Esophagus squamous epithelium (tissue), 5 donors: ENCODE data around the gene VGLL4. TPM values are rescaled to one million over a fixed set of nuclear protein-coding genes. Genes with fewer than 3 reads are reported as not detected.

ENCODE experiments used
- DNase-seq: peaks from one replicate; lab custom pipeline; 2025; lab: John Stamatoyannopoulos, UW
- H3K27ac ChIP-seq, 4 donors: fragments of 200-600 bp; sonication (generic); one replicate each; pipeline ENCODE4 v1.5.1; 2016 to 2019; ENCODE audit warnings: mild to moderate bottlenecking in 1 of 4
- H3K27me3 ChIP-seq, 4 donors: fragments of 200-600 bp; sonication (generic); 1 replicate in 3 of 4; 2 replicates in 1 of 4; pipeline versions ENCODE4 v1.5.1 to v1.6.0; 2017 to 2021; ENCODE audit warnings: antibody characterized with exemption in 1 of 4
- H3K36me3 ChIP-seq, 3 donors: fragments of 200-600 bp; sonication (generic); one replicate each; pipeline ENCODE4 v1.5.1; 2016 to 2019
- H3K4me1 ChIP-seq, 3 donors: fragments of 200-600 bp; sonication (generic); one replicate each; pipeline ENCODE4 v1.5.1; 2017 to 2019
- H3K4me3 ChIP-seq, 4 donors: fragments of 200-600 bp; sonication (generic); 1 replicate in 3 of 4; 2 replicates in 1 of 4; pipeline ENCODE4 v1.5.1; 2016 to 2019; ENCODE audit warnings: mild to moderate bottlenecking in 2 of 4, moderate library complexity in 1 of 4
- H3K9me3 ChIP-seq, 3 donors: fragments of 200-600 bp; sonication (generic); one replicate each; pipeline ENCODE4 v1.5.1; 2016 to 2019
- POLR2A ChIP-seq, 4 donors: fragments of 450-650 bp; IDR thresholded peaks; one replicate each; pipeline ENCODE4 v1.6.1; 2017; ENCODE audit warnings: antibody characterized with exemption in 4 of 4, mild to moderate bottlenecking in 4 of 4, moderate library complexity in 3 of 4
- WGBS, 2 donors: methylation state at CpG; one replicate each; pipeline ENCODE4 v1.1.5; 2018; 5-methylcytosine and 5-hydroxymethylcytosine counted together
- intact Hi-C: fragments of 100-400 bp; cut with DNase I; formaldehyde crosslinking; loops from one replicate; pipeline ENCODE4 v1.15.0; 2022
- total RNA-seq, 4 donors: library from RNA; depleted of rRNA; stranded (reverse); fragments of >200 nt; gene quantifications; one replicate each; pipeline ENCODE4 v1.1.0, GENCODE V29; 2016
- TF ChIP-seq, protein P1 (sequence below), 6 experiments: fragments of 450-650 bp in 4 of 6; fragments of 200-600 bp in 2 of 6; sonication (generic) in 2 of 6; IDR thresholded peaks; one replicate each; pipeline ENCODE4 v1.5.1; 2016 to 2019; ENCODE audit warnings: antibody characterized with exemption in 6 of 6, mild to moderate bottlenecking in 4 of 6, moderate library complexity in 4 of 6
- donor health status: DM: yes; HTN: yes; CAD: no.

Gene VGLL4
- total RNA-seq, 4 donors from 2014 or later, result 31.8 to 50.0 (median 44.5) TPM

DNA sequence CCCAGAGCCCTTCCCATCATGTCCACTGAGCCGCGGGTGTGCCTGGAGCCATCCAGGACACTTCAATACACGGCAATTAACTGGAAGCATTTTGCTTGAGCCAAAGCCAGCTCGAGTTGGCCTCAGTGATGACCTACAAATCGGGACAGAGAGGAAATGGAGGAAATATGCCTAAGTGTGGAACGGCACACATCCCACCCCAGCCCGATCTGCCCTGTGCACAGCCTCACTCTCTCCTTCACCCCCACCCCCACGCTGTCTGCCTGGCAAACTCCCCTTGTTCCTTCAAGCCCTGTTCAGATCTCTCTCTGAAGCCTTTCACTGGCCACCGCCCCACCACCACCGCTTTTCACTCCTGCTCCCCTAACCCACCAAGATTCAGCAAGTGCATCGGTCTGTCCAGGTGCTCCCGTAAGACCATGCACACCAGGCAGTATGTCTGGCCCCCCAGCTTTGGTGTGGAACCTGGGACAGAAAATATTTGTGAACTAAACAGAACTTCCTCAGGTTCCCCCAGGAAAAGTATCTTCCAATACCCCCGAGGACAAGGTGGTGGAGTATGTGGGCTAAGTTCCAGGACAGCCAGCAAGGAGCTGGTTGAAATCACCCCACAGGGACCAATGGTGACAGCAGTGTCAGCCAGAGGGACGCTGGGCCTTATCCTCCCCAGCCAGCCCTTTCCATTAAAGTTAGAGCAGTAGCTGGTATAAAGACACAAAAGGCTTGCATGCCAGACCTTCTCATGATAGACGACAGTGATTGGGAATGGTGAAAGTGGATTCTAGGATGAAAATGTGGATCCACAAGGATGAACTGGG lies 83.7 kb downstream of the VGLL4 start:
- H3K36me3 ChIP-seq, result peaks cover 17 to 82% (median 25%) of the 10 kb centered on the region in 3 donors
- TF ChIP-seq, protein P1, sequence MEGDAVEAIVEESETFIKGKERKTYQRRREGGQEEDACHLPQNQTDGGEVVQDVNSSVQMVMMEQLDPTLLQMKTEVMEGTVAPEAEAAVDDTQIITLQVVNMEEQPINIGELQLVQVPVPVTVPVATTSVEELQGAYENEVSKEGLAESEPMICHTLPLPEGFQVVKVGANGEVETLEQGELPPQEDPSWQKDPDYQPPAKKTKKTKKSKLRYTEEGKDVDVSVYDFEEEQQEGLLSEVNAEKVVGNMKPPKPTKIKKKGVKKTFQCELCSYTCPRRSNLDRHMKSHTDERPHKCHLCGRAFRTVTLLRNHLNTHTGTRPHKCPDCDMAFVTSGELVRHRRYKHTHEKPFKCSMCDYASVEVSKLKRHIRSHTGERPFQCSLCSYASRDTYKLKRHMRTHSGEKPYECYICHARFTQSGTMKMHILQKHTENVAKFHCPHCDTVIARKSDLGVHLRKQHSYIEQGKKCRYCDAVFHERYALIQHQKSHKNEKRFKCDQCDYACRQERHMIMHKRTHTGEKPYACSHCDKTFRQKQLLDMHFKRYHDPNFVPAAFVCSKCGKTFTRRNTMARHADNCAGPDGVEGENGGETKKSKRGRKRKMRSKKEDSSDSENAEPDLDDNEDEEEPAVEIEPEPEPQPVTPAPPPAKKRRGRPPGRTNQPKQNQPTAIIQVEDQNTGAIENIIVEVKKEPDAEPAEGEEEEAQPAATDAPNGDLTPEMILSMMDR (IDR thresholded peaks at IDR 0.05), result no peak
- no peak for TF ChIP-seq POLR2A (IDR thresholded peaks at IDR 0.05)

DNA sequence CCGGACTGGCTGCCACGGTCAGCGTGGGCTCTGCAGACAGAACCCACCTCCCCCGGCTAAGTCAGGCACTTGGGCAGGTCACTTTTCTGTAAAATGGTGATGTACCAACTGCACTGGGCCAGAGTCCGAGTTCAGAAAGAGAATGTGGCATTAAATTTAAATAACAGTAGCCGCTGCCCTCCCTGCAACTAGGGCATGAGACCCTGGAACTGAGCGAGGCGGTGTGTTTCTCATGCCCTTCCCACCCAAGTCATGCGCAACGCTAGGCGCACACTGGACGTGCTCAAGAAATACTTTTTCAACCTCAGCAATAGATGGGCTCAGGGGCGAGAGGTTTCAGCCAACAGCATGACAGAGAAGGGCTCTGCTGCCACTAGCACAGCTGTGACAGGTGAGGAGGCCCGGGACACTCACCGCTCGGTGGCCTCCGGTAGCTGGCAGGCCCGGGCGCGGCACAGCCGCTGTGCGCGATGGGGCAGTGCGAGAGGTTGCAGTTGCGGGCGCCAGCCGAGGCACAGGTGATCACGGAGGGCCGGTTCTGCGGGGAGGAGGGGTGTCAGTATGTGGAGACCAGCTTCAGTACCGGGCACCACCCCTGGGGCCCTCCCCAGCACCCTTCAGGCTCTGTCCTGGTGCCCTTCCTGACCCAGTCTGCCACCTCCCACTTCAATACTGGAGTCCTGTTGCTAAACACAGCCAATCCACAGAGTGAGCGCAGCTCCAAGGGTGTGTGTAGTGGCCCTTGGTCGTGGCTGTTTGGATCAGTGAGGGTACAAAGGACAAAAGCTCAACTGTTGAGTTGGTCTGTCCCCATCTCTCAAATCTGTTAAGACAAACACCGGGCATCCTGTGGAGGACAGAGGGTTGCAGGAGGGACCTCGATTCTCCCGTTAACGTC lies 84.5 kb downstream of the VGLL4 start:
- peaks cover 17 to 82% (median 20%) of the 10 kb centered on the region in 3 donors for H3K36me3 ChIP-seq
- peak overlapping the region; percentile 30 to 71 (median 62) for H3K27ac ChIP-seq
- peaks cover 39 to 97% (median 57%) of the 10 kb centered on the region in 3 donors for H3K4me1 ChIP-seq
- no peak for DNase-seq
- H3K4me3 ChIP-seq, result no peak overlapping the region
- 83 to 86% methylated on average over 11 to 24 of the region's 37 CpGs for WGBS, 2 donors
- TF ChIP-seq POLR2A (IDR thresholded peaks at IDR 0.05), result no peak
- TF ChIP-seq, protein P1 (IDR thresholded peaks at IDR 0.05), result no peak
- intact Hi-C loops, result no loop called here
- no peaks in the 10 kb centered on the region for H3K9me3 ChIP-seq
- H3K27me3 ChIP-seq, result no peaks in the 10 kb centered on the region

More for the DNA sequence above, 83.7 kb downstream of the VGLL4 start:
- Histone ChIP-seq H3K4me3 (no peak overlapping the region), H3K9me3 (no peaks in the 10 kb centered on the region), H3K27ac (peak overlapping the region in 2 of 4 donors; percentile 66 to 71), H3K27me3 (no peaks in the 10 kb centered on the region), H3K4me1 (peaks cover 45 to 97% (median 60%) of the 10 kb centered on the region in 3 donors)
- intact Hi-C loops, result no loop called here
- no peak for DNase-seq
- 66 to 70% methylated on average over 11 to 15 of the region's 15 CpGs for WGBS, 2 donors

DNA sequence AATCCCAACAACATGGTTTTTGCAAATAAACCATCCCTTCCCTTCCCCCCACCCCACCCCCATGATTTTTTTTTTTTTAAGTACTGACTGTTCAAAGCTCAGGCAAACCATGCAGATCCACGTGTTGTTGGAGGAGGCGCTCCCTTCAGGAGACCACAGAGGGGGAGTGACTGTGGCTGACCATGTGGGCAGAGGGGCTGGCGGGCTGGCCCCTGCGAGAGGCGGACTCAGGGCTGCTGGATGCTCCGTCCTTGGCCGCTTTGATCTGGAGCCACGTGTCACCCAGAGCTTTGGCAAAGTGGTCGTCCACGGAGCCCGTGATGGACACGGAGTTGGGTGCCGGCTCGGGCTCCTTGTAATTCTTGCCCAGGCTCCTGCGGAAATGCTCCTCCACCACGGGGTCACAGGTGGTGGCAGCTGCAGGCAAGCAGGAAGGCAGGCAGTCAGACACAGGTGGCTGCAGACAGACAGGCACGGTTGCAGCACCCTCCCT lies 85.3 kb downstream of the VGLL4 start:
- intact Hi-C loops, result no loop called here
- Histone ChIP-seq H3K4me3 (no peak overlapping the region), H3K27me3 (no peaks in the 10 kb centered on the region), H3K9me3 (no peaks in the 10 kb centered on the region), H3K4me1 (peaks cover 40 to 100% (median 61%) of the 10 kb centered on the region in 3 donors), H3K27ac (peak overlapping the region; percentile 30 to 71 (median 62)), H3K36me3 (peaks cover 15 to 82% (median 17%) of the 10 kb centered on the region in 3 donors)
- 17 to 46% methylated on average over 1 to 3 of the region's 17 CpGs for WGBS, 2 donors
- TF ChIP-seq, protein P1 (IDR thresholded peaks at IDR 0.05), result no peak
- TF ChIP-seq POLR2A (IDR thresholded peaks at IDR 0.05), result no peak
- no peak for DNase-seq

DNA sequence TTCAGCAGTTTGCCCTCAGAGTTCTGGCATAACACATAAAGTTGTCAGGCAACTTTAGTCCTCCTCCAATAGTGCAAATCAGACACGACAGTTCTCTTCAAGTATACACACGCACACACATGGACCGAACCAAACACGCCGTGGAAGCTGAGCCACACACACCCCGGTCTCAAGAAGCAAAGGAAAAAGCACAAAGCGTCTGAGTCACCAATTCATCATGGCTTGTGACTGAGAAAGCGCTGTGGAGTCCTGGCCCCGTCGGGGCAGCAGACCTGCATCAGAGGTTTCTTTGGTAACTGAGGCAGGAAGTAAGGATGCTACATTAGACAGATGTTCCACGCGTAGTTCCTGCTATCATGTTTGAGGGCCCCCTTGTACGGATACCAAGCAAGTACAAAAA lies 85.7 kb downstream of the VGLL4 start:
- DNase-seq, result no peak
- no peak overlapping the region for H3K4me3 ChIP-seq
- TF ChIP-seq, protein P1 (IDR thresholded peaks at IDR 0.05), result no peak
- TF ChIP-seq POLR2A (IDR thresholded peaks at IDR 0.05), result no peak
- H3K9me3 ChIP-seq, result no peaks in the 10 kb centered on the region
- intact Hi-C loops, result no loop called here
- H3K4me1 ChIP-seq, result peaks cover 40 to 100% (median 61%) of the 10 kb centered on the region in 3 donors
- H3K27me3 ChIP-seq, result no peaks in the 10 kb centered on the region
- peaks cover 11 to 82% (median 17%) of the 10 kb centered on the region in 3 donors for H3K36me3 ChIP-seq
- H3K27ac ChIP-seq, result peak overlapping the region; percentile 30 to 71 (median 62)
- 26 to 47% methylated on average over 13 of the region's 13 CpGs for WGBS, 2 donors
